ENCODE measurements around the gene SMAD3. TPM values are rescaled to one million over a fixed set of nuclear protein-coding genes. Genes with fewer than 3 reads are reported as not detected.
A peak's percentile ranks its signal among the peaks of the same experiment; 100 is the strongest.

Gene SMAD3
- total RNA-seq, 4 donors from 2014 or later, result 21.2 to 32.3 (median 24.2) TPM

- Histone ChIP-seq H3K4me3 (no peak overlapping the region), H3K4me1 (peaks cover 75 to 99% (median 96%) of the 10 kb centered on the region in 4 donors), H3K36me3 (no peaks in the 10 kb centered on the region), H3K9me3 (no peaks in the 10 kb centered on the region), H3K27ac (replicated peaks in 1 of 4) (peak overlapping the region; percentile 10 to 49 (median 44)), H3K27me3 (no peaks in the 10 kb centered on the region)
- intact Hi-C loops (cut with DNase I), result no loop called here
- WGBS, result 44% methylated on average over 5 of the region's 6 CpGs
- no peak for DNase-seq (ENCODE audit: extremely low spot score)
- TF ChIP-seq EP300 (IDR thresholded peaks at IDR 0.05) (no peak), POLR2A (IDR thresholded peaks at IDR 0.05; ENCODE audit: low read depth) (no peak), POLR2AphosphoS5 (IDR thresholded peaks at IDR 0.05) (no peak), CTCF (IDR thresholded peaks at IDR 0.05) (no peak)
These were observed 12.3 kb downstream of the SMAD3 start for GRCh38 chr15:67077641-67078215.

- H3K27ac ChIP-seq (replicated peaks in 1 of 4), result peak overlapping the region; percentile 60 to 78 (median 70)
- no peak for DNase-seq (ENCODE audit: extremely low spot score)
These were observed 14.0 kb downstream of the SMAD3 start for GRCh38 chr15:67079361-67079760.

GRCh38 chr15:67080118-67080899 is 14.9 kb downstream of the SMAD3 start:
- intact Hi-C loops (cut with DNase I), result loop anchor here (10.0 kb wide), 1 partner anchor 224 kb away; no protein-coding TSS in a partner anchor
- DNase-seq (ENCODE audit: extremely low spot score), result no peak
- H3K9me3 ChIP-seq, result no peaks in the 10 kb centered on the region
- no peaks in the 10 kb centered on the region for H3K36me3 ChIP-seq
- H3K4me3 ChIP-seq, result peak overlapping the region in 3 of 4 donors; percentile 3 to 19 (median 6)
- H3K27ac ChIP-seq (replicated peaks in 1 of 4), result peak overlapping the region; percentile 60 to 78 (median 70)
- WGBS, result 39% methylated on average over 12 of the region's 12 CpGs
- H3K4me1 ChIP-seq, result peaks cover 73 to 97% (median 94%) of the 10 kb centered on the region in 4 donors
- no peaks in the 10 kb centered on the region for H3K27me3 ChIP-seq
- TF ChIP-seq POLR2A (IDR thresholded peaks at IDR 0.05; ENCODE audit: low read depth) (no peak), EP300 (IDR thresholded peaks at IDR 0.05) (no peak), CTCF (IDR thresholded peaks at IDR 0.05) (peak in 1 of 3 experiments; percentile 8), POLR2AphosphoS5 (IDR thresholded peaks at IDR 0.05) (peak; percentile 31 to 50)

More at GRCh38 chr15:67079361-67079760, 14.0 kb downstream of the SMAD3 start:
- intact Hi-C loops (cut with DNase I), result no loop called here
- TF ChIP-seq CTCF (IDR thresholded peaks at IDR 0.05), result no peak
- no peak for TF ChIP-seq EP300 (IDR thresholded peaks at IDR 0.05)
- TF ChIP-seq POLR2A (IDR thresholded peaks at IDR 0.05; ENCODE audit: low read depth), result no peak
- no peak for TF ChIP-seq POLR2AphosphoS5 (IDR thresholded peaks at IDR 0.05)
- Histone ChIP-seq H3K4me1 (peaks cover 73 to 97% (median 94%) of the 10 kb centered on the region in 4 donors), H3K27me3 (no peaks in the 10 kb centered on the region), H3K9me3 (no peaks in the 10 kb centered on the region), H3K4me3 (no peak overlapping the region), H3K36me3 (no peaks in the 10 kb centered on the region)
- WGBS, result 74% methylated on average over 3 of the region's 3 CpGs

GRCh38 chr15:67080900-67081431 is 15.6 kb downstream of the SMAD3 start:
- intact Hi-C loops (cut with DNase I), result loop anchor here (10.0 kb wide), 1 partner anchor 224 kb away; no protein-coding TSS in a partner anchor
- no peaks in the 10 kb centered on the region for H3K9me3 ChIP-seq
- no peak for DNase-seq (ENCODE audit: extremely low spot score)
- no peak for TF ChIP-seq CTCF (IDR thresholded peaks at IDR 0.05)
- TF ChIP-seq POLR2A (IDR thresholded peaks at IDR 0.05; ENCODE audit: low read depth), result no peak
- TF ChIP-seq EP300 (IDR thresholded peaks at IDR 0.05), result no peak
- no peak for TF ChIP-seq POLR2AphosphoS5 (IDR thresholded peaks at IDR 0.05)
- H3K36me3 ChIP-seq, result no peaks in the 10 kb centered on the region
- H3K27ac ChIP-seq (replicated peaks in 1 of 4), result peak overlapping the region; percentile 60 to 78 (median 70)
- H3K27me3 ChIP-seq, result no peaks in the 10 kb centered on the region
- peaks cover 73 to 97% (median 94%) of the 10 kb centered on the region in 4 donors for H3K4me1 ChIP-seq
- 9% methylated on average over 10 of the region's 10 CpGs for whole genome bisulfite sequencing
- H3K4me3 ChIP-seq, result peak overlapping the region in 3 of 4 donors; percentile 3 to 19 (median 6)

Measured in esophagus muscularis mucosa (tissue), 4 donors.